ENCODE results near the gene PNLIPRP3. TPM values are rescaled to one million over a fixed set of nuclear protein-coding genes. Genes with fewer than 3 reads are reported as not detected.

PNLIPRP3 gene
- total and polyA plus RNA-seq, 2 of the 8 experiments (the other 6 are each of a cell fraction or from before 2014, with no cell fraction given) = not detected

DNA sequence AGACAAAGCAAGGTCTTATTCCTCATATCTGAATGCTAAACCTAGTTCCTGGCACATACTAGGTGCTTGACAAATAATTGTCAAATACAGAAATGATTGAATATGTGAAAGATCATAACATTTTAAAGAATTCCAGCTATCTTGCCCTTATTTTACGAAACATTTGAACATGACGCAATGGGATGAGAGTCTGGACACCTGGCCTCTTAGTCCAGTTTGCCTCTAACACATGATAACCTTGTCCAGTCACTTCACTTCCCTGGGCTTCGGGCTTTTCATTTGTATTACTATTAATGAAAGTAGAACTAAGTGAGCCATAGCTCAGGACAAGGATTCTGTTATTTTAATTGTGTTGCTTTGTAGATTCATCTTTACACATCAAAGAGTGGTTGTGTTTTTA, 32.6 kb downstream of the PNLIPRP3 start:
- Histone ChIP-seq H2AFZ (ENCODE audit: low read length) (no peak overlapping the region), H3K4me3 (ENCODE audit: extremely low read depth in 1 of 4, insufficient read depth in 2 of 4, low read depth in 3 of 4, low read length in 4 of 4) (no peak overlapping the region), H3K27ac (ENCODE audit: low read depth, low read length) (no peak overlapping the region), H3K56ac (replicated peaks; ENCODE audit: insufficient read length, low read depth, low read length) (no peak overlapping the region), H3K36me3 (ENCODE audit: control insufficient read depth in 2 of 4, insufficient read depth in 4 of 4, low read length in 3 of 4) (no peaks in the 10 kb centered on the region), H2BK120ac (replicated peaks; ENCODE audit: low read depth, low read length) (no peak overlapping the region), H3K4me1 (replicated peaks in 1 of 4; ENCODE audit: control insufficient read depth in 3 of 4, insufficient read depth in 4 of 4, low read length in 3 of 4) (peaks cover 0 to 2% (median 0%) of the 10 kb centered on the region in 4 experiments; a peak in 1 of 7 replicates), H2BK20ac (ENCODE audit: low read length) (no peak overlapping the region), H2AK5ac (ENCODE audit: low read depth, low read length) (no peak overlapping the region), H3K4me2 (ENCODE audit: insufficient read depth in 1 of 2, low read depth in 2 of 2, low read length in 2 of 2) (no peak overlapping the region), H2BK5ac (ENCODE audit: low read depth, low read length) (no peak overlapping the region), H3K23ac (ENCODE audit: insufficient read length) (no peak overlapping the region), H3K9me3 (ENCODE audit: insufficient read depth in 2 of 2, low read depth in 1 of 2, low read length in 1 of 2) (no peaks in the 10 kb centered on the region), H3K18ac (ENCODE audit: extremely low read depth, low read length) (no peak overlapping the region), H3K14ac (ENCODE audit: insufficient read length) (no peak overlapping the region), H3K79me2 (ENCODE audit: control insufficient read depth in 1 of 2, insufficient read depth in 2 of 2, low read length in 2 of 2) (no peaks in the 10 kb centered on the region), H3K9ac (replicated peaks in 1 of 4; ENCODE audit: extremely low read depth in 1 of 4, low read depth in 3 of 4, low read length in 3 of 4) (no peak overlapping the region), H4K20me1 (replicated peaks in 1 of 2; ENCODE audit: control insufficient read depth in 1 of 2, insufficient read depth in 2 of 2, low read length in 2 of 2) (no peaks in the 10 kb centered on the region), H3K4ac (replicated peaks; ENCODE audit: insufficient read length, low read depth, low read length) (no peak overlapping the region), H3K79me1 (ENCODE audit: low read depth, low read length) (no peaks in the 10 kb centered on the region), H4K8ac (ENCODE audit: extremely low read depth, insufficient read depth, low read length) (no peak overlapping the region), H2BK12ac (ENCODE audit: low read depth, low read length) (no peak overlapping the region), H3K23me2 (ENCODE audit: low read depth, low read length) (no peaks in the 10 kb centered on the region), H3K27me3 (replicated peaks in 1 of 4; ENCODE audit: control insufficient read depth in 3 of 4, extremely low read depth in 1 of 4, insufficient read depth in 3 of 4, low read length in 3 of 4) (no peaks in the 10 kb centered on the region), H2BK15ac (ENCODE audit: low read length) (no peak overlapping the region), H4K5ac (ENCODE audit: insufficient read length, low read depth, low read length) (no peak overlapping the region), H4K91ac (replicated peaks; ENCODE audit: insufficient read length, low read length) (no peak overlapping the region)
- WGBS, 2 experiments (ENCODE audit: extremely low coverage in 1 of 2, insufficient coverage in 1 of 2, insufficient read length in 1 of 2, insufficient replicate concordance in 2 of 2, low coverage in 1 of 2, low lambda C conversion rate in 2 of 2, missing lambda C conversion rate in 1 of 2) = 98% methylated on average over 3 of the region's 3 CpGs; no CpG with 5 or more reads in 1 of the 2 experiments
- DNase-seq (ENCODE audit: low read depth in 1 of 2, low spot score in 2 of 2) = no peak
- FAIRE-seq = no peak
- ChIA-PET POLR2A (ENCODE audit: partially characterized antibody) (no interaction called here), CTCF (ENCODE audit: partially characterized antibody) (interaction anchor here (1.0 to 2.0 kb wide), 4 partner anchors 10 to 35 kb away, joined by 3 to 10 read pairs (median 4); no protein-coding TSS in a partner anchor)
- TF ChIP-seq RAD21 (IDR thresholded peaks at IDR 0.05 in 1 of 2, conservative IDR thresholded peaks at IDR 0.05 in 1 of 2; ENCODE audit: low read depth in 2 of 2, low read length in 2 of 2) = no peak
